AG08396 (cell line): ENCODE data around the gene ZFP14.
A peak's percentile ranks its signal among the peaks of the same experiment; 100 is the strongest.
"Not testable (repeated sequence)": the region's sequence is repeated elsewhere in the genome, so short reads cannot be mapped to it uniquely, and the experiment has no call there.

Experiments used
- DNase-seq: peaks from one replicate; pipeline ENCODE4 v3.0.0; 2012; ENCODE audit warnings: low spot score, mixed read lengths

The ZFP14 gene

GRCh38 chr19:36331353-36332228, 47.4 kb downstream of the ZFP14 start:
- DNase-seq, result peak; percentile 94

GRCh38 chr19:36330216-36330615, 48.8 kb downstream of the ZFP14 start:
- no peak for DNase-seq

GRCh38 chr19:36329534-36329933, 49.5 kb downstream of the ZFP14 start:
- not testable (repeated sequence) for DNase-seq

GRCh38 chr19:36326649-36327048, 52.4 kb downstream of the ZFP14 start:
- DNase-seq, result not testable (repeated sequence)

DNA sequence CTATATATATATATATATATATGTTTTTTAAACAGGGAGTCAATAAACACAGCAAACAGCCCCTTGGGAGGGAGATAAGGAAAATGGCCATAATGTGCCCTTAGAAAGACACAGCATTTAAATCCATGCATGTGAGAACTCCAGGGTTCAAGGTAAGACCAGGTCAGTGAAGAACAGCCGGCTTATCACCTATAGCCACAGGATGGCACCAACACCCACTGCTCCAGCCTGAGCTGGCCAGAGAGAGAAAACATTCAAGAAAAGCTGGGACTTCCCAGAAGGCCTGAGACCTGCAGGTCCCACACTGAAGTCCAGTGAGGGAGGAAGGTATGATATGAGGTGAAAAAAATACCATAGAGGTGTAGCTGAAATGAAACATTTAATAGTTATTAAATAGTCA, 63.8 kb downstream of the ZFP14 start:
- not testable (repeated sequence) for DNase-seq

- not testable (repeated sequence) for DNase-seq
Measured at GRCh38 chr19:36314053-36314452, 64.9 kb downstream of the ZFP14 start.

DNA sequence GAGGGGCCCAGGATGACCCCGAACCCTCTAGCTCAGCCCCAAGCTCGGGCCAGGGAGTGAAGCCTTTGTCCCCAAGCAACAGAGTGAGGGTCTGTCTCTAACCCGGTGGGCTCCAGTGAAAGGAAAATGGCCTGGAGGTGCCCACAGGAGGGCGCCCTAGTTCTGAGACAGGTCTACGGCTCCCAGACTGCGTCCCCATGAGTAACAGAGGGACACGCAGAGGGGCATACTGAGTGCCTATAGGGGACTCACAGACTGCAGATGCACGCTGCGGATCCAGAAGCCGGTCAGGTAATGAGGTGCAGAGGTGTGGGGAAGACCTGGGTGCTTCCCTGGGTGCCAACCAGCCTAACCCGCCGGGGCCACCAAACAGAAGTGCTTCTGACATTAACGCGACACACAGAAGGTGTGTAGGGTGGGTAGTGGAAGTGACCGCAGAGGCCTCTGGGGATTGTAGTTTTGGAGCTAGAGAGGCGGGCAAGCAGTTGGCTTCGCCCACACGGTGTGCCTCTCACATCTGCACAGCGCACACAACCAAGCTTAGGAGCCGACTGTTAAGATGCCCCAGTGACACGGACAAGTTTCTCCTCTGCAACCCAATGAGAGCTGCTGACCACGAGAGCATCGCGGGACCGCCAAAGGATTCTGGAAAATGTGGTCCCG, 67.8 kb downstream of the ZFP14 start:
- not testable (repeated sequence) for DNase-seq

DNA sequence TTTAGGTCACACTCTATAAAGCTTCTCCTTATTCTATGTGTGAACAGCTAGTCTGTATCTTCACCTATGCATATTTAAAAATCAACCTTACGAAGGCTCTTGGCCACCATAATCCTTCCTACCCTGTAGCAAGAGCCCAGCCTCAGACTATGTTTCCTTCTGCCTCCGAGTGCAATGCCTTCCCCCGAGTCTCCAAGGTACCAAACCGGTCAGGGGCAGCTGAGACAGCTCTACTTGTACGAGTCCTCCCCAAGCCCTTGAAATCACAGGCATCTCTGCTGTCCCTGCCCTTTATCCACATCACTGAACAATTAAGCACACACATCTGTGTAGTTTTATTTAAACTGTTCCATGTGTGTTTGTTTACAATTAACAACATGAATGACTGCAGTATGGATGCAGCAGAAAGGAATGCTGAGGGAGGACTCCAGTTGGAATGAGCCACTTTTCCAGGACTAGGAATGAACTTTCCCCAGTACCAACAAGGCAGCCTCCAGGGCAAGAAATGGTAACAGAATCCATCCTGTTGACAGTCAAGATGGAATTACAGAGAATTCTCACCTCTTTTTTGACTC, 68.5 kb downstream of the ZFP14 start:
- DNase-seq, result not testable (repeated sequence)

GRCh38 chr19:36309759-36310158, 69.2 kb downstream of the ZFP14 start:
- DNase-seq, result not testable (repeated sequence)

DNA sequence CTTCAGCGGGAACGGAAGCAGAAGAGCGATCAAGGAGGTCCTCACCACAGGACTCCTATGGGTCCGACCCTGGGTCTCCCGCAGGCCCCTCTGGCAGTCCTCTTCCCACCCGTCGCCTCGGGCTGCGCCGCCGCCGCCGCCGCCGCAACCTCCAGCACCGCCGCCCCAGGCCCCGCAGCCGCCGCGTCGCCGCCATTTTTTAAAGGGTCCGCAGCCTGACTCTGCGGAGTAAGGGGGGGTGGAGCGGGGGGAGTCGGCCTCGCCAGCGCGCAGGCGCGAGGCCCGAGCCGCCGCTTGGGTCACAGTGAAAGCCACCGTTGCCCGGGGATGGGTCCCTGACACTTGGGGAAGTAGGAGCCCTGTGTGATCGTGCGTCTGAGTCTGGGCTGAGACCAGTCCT, 69.7 kb downstream of the ZFP14 start:
- DNase-seq, result not testable (repeated sequence)

DNA sequence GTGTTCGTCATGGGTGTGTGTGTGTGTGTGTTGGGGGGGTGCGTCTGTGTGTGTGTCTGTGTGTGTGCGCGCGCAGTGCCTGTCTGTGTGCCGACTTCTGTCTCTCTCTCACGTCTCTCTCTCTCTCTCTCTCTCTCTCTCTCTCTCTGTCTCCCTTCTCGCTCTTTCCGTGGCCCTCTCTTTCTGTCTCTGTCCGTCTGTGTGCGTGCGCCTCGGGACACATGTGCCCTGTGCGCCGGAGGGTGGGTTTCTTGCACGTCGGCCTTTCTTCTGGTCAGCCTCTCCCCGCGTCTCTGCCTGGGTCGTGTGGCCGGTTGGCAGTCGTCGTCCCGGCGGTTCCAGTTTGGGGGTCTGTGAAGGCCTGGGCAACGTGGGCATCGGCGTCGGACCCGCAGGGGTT, 86.7 kb downstream of the ZFP14 start:
- DNase-seq, result not testable (repeated sequence)
